ENCODE measurements around the gene TCF7L2. TPM values are rescaled to one million over a fixed set of nuclear protein-coding genes. Genes with fewer than 3 reads are reported as not detected.

Gene TCF7L2
- total RNA-seq, 3 donors from 2014 or later = 33.1 to 44.2 (median 34.1) TPM

DNA sequence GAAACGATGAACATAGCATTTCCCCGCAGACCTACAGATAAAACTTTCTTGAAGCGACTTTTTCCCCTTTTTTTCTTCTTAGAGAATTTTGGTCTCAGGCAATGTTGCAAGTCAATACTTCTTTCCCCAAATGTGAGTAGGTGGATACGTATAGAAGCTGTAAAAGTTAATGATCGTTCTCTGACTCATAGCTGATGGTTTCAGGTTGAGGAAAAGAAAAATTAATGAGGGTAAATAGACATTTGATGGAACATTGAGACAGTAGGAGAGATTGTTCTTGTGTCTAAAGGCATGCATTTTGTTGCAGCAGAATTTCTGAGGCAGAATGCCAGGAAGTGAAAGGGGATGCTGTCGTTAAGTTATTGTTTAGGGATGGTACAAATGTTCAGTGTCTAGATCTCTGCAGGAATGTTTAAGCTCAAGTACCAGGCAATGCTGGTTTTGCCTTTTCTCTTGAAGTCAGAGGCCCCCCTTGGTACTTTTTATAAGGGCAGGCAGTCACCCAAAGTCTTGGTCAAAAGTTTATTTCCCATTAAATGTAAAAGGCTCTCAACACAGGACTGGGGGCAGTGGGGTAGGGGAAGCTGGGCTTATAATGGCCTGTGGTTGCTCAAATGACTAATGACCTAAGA is 9.3 kb downstream of the TCF7L2 start:
- DNase-seq (ENCODE audit: low spot score in 2 of 2) = no peak

GRCh38 chr10:112960151-112960681 is 10.2 kb downstream of the TCF7L2 start:
- intact Hi-C loops (cut with DNase I; ENCODE audit: low total_unique reads) = no loop called here
- DNase-seq (ENCODE audit: low spot score in 2 of 2) = no peak
- TF ChIP-seq POLR2A (IDR thresholded peaks at IDR 0.05) = no peak
- TF ChIP-seq POLR2AphosphoS5 (IDR thresholded peaks at IDR 0.05) = no peak
- TF ChIP-seq CTCF (IDR thresholded peaks at IDR 0.05) = no peak
- no peak overlapping the region for H3K27ac ChIP-seq
- H3K27me3 ChIP-seq = no peaks in the 10 kb centered on the region
- H3K4me1 ChIP-seq = peaks cover 0 to 7% of the 10 kb centered on the region in 2 donors
- no peaks in the 10 kb centered on the region for H3K9me3 ChIP-seq
- no peak overlapping the region for H3K4me3 ChIP-seq
- no peaks in the 10 kb centered on the region for H3K36me3 ChIP-seq

More for the DNA sequence above, 9.3 kb downstream of the TCF7L2 start:
- H3K27ac ChIP-seq = peak overlapping the region in 1 of 2 donors; percentile 20
- H3K4me1 ChIP-seq = peaks cover 0 to 7% of the 10 kb centered on the region in 2 donors
- H3K27me3 ChIP-seq = no peaks in the 10 kb centered on the region
- intact Hi-C loops (cut with DNase I; ENCODE audit: low total_unique reads) = loop anchor here (5.0 kb wide), 1 partner anchor 433 kb away; no protein-coding TSS in a partner anchor
- H3K36me3 ChIP-seq = no peaks in the 10 kb centered on the region
- H3K9me3 ChIP-seq = no peaks in the 10 kb centered on the region
- TF ChIP-seq CTCF (IDR thresholded peaks at IDR 0.05) = no peak
- TF ChIP-seq POLR2A (IDR thresholded peaks at IDR 0.05) = no peak
- TF ChIP-seq POLR2AphosphoS5 (IDR thresholded peaks at IDR 0.05) = no peak
- H3K4me3 ChIP-seq = no peak overlapping the region

- H3K4me3 ChIP-seq = no peak overlapping the region
- no peaks in the 10 kb centered on the region for H3K36me3 ChIP-seq
- H3K27ac ChIP-seq = peak overlapping the region; percentile 52 to 53
- DNase-seq (ENCODE audit: low spot score in 2 of 2) = no peak
- intact Hi-C loops (cut with DNase I; ENCODE audit: low total_unique reads) = no loop called here
- H3K27me3 ChIP-seq = no peaks in the 10 kb centered on the region
- no peak for TF ChIP-seq CTCF (IDR thresholded peaks at IDR 0.05)
- TF ChIP-seq POLR2A (IDR thresholded peaks at IDR 0.05) = no peak
- peaks cover 0 to 4% of the 10 kb centered on the region in 2 donors for H3K4me1 ChIP-seq
- no peaks in the 10 kb centered on the region for H3K9me3 ChIP-seq
These were observed 11.6 kb downstream of the TCF7L2 start for GRCh38 chr10:112961609-112962008.

- Histone ChIP-seq H3K27ac (no peak overlapping the region), H3K9me3 (no peaks in the 10 kb centered on the region), H3K4me3 (no peak overlapping the region), H3K36me3 (no peaks in the 10 kb centered on the region), H3K4me1 (peaks cover 0 to 6% of the 10 kb centered on the region in 2 donors), H3K27me3 (no peaks in the 10 kb centered on the region)
- intact Hi-C loops (cut with DNase I; ENCODE audit: low total_unique reads) = no loop called here
- TF ChIP-seq POLR2A (IDR thresholded peaks at IDR 0.05) = no peak
- TF ChIP-seq POLR2AphosphoS5 (IDR thresholded peaks at IDR 0.05) = no peak
- TF ChIP-seq CTCF (IDR thresholded peaks at IDR 0.05) = no peak
- no peak for DNase-seq (ENCODE audit: low spot score in 2 of 2)
These were observed 12.3 kb downstream of the TCF7L2 start for GRCh38 chr10:112962343-112962742.

- Histone ChIP-seq H3K9me3 (no peaks in the 10 kb centered on the region), H3K27ac (peak overlapping the region; percentile 25 to 46), H3K4me3 (no peak overlapping the region), H3K36me3 (no peaks in the 10 kb centered on the region), H3K4me1 (peaks cover 0 to 6% of the 10 kb centered on the region in 2 donors), H3K27me3 (no peaks in the 10 kb centered on the region)
- DNase-seq (ENCODE audit: low spot score in 2 of 2) = no peak
- TF ChIP-seq CTCF (IDR thresholded peaks at IDR 0.05) (no peak), POLR2A (IDR thresholded peaks at IDR 0.05) (no peak), POLR2AphosphoS5 (IDR thresholded peaks at IDR 0.05) (no peak)
- intact Hi-C loops (cut with DNase I; ENCODE audit: low total_unique reads) = no loop called here
These were observed 13.8 kb downstream of the TCF7L2 start for GRCh38 chr10:112963835-112964234.
